ENCODE results near the gene MEMO1. TPM values are rescaled to one million over a fixed set of nuclear protein-coding genes. Genes with fewer than 3 reads are reported as not detected.

MEMO1 gene
- total RNA-seq, 2 experiments from 2014 or later, result 39.6 to 39.8 TPM

DNA sequence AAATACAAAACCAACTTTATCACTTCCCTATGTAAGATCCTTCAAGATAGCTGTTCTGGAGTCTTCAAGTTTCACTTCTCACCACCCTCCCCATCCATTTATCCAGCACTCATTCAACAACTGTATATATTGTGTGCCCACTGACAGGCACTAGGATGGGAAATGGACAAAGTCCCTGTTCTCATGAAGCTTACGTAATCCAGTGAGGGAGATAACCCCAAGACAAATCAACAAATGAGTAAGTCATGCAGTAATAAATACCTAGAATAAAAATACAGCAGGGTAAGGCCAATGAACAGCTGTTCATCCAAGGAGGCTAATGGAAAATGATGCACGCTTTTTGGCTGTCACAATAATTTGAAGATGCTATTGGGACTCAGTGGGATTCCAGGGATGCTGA lies 133.8 kb downstream of the MEMO1 start:
- Mint-ChIP-seq H3K9me3 (no peaks in the 10 kb centered on the region), H3K4me3 (no peak overlapping the region), H3K27me3 (no peaks in the 10 kb centered on the region), H3K4me1 (ENCODE audit: low read depth) (no peaks in the 10 kb centered on the region), H3K36me3 (ENCODE audit: low read depth) (peaks cover 25% of the 10 kb centered on the region), H3K27ac (no peak overlapping the region)
- Histone ChIP-seq H3K27ac (ENCODE audit: low read depth in 1 of 2, low read length in 2 of 2) (no peak overlapping the region), H3K27me3 (ENCODE audit: control insufficient read depth in 1 of 2, insufficient read depth in 2 of 2, low read length in 2 of 2) (no peaks in the 10 kb centered on the region), H3K9me3 (ENCODE audit: control insufficient read depth in 1 of 2, insufficient read depth in 1 of 2, low read length in 2 of 2) (no peaks in the 10 kb centered on the region), H3K4me1 (ENCODE audit: insufficient read depth, low read length) (no peaks in the 10 kb centered on the region), H3K36me3 (ENCODE audit: insufficient read depth, low read length) (peaks cover 13% of the 10 kb centered on the region), H3K4me3 (ENCODE audit: low read length) (no peak overlapping the region)
- ATAC-seq (ENCODE audit: poor library complexity) (no peak), DNase-seq (no peak)
- TF ChIP-seq, protein P1, sequence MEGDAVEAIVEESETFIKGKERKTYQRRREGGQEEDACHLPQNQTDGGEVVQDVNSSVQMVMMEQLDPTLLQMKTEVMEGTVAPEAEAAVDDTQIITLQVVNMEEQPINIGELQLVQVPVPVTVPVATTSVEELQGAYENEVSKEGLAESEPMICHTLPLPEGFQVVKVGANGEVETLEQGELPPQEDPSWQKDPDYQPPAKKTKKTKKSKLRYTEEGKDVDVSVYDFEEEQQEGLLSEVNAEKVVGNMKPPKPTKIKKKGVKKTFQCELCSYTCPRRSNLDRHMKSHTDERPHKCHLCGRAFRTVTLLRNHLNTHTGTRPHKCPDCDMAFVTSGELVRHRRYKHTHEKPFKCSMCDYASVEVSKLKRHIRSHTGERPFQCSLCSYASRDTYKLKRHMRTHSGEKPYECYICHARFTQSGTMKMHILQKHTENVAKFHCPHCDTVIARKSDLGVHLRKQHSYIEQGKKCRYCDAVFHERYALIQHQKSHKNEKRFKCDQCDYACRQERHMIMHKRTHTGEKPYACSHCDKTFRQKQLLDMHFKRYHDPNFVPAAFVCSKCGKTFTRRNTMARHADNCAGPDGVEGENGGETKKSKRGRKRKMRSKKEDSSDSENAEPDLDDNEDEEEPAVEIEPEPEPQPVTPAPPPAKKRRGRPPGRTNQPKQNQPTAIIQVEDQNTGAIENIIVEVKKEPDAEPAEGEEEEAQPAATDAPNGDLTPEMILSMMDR (IDR thresholded peaks at IDR 0.05), result no peak
- ChIA-PET CTCF (interaction anchor here (0.6 to 1.0 kb wide), 2 partner anchors 12 to 151 kb away, joined by 3 read pairs; no protein-coding TSS in a partner anchor), POLR2A (no interaction called here)
- intact Hi-C loops (cut with DNase I, micrococcal nuclease), result no loop called here

DNA sequence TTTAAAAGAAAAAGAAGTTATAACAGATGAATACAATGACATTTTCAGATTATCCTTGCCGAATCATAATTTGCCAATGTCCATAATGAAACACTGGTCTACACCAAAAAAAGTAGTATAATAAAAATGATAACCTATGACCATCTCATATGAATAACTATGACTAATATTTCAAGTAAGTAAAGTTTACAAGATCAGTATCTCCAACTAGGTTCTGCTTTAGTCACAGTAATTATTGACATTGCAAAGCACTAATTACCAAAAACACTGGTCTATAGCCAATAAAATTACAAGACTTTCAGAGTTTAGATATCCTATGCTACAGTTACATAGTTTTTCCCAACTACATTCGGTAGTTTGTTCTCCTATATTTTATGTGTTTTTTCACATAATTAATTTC lies 136.7 kb downstream of the MEMO1 start:
- Histone ChIP-seq H3K36me3 (ENCODE audit: insufficient read depth, low read length) (peaks cover 4% of the 10 kb centered on the region), H3K4me1 (ENCODE audit: insufficient read depth, low read length) (no peaks in the 10 kb centered on the region), H3K27me3 (ENCODE audit: control insufficient read depth in 1 of 2, insufficient read depth in 2 of 2, low read length in 2 of 2) (no peaks in the 10 kb centered on the region), H3K9me3 (ENCODE audit: control insufficient read depth in 1 of 2, insufficient read depth in 1 of 2, low read length in 2 of 2) (no peaks in the 10 kb centered on the region), H3K27ac (ENCODE audit: low read depth in 1 of 2, low read length in 2 of 2) (no peak overlapping the region), H3K4me3 (ENCODE audit: low read length) (no peak overlapping the region)
- intact Hi-C loops (cut with DNase I, micrococcal nuclease), result no loop called here
- no peak overlapping the region for H3K4me3 Mint-ChIP-seq
- H3K27me3 Mint-ChIP-seq, result no peaks in the 10 kb centered on the region
- DNase-seq (no peak), ATAC-seq (ENCODE audit: poor library complexity) (no peak)
- peaks cover 24% of the 10 kb centered on the region for H3K36me3 Mint-ChIP-seq (ENCODE audit: low read depth)
- TF ChIP-seq, protein P1 (IDR thresholded peaks at IDR 0.05), result no peak
- H3K27ac Mint-ChIP-seq, result no peak overlapping the region
- H3K4me1 Mint-ChIP-seq (ENCODE audit: low read depth), result no peaks in the 10 kb centered on the region
- ChIA-PET POLR2A (no interaction called here), CTCF (no interaction called here)
- no peaks in the 10 kb centered on the region for H3K9me3 Mint-ChIP-seq

DNA sequence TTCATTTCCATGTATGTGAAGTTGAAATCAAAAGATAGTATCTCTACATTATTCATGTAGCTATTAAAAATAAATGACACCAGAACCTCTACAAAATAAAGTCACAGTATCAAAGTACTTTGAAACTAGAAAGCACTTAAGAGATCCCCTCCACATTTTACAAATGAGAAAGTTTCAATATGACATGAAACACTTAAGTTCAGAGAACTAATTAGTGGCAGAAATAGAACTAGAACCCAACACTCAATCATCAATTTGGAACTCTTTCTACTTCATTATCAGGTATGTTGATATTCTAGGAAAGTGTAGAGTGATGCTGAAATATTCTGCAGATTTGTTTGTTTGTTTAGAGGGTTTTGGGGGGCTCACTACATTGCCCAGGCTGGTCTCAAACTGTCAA lies 145.6 kb downstream of the MEMO1 start:
- ChIA-PET CTCF (interaction anchor here (0.7 to 1.1 kb wide), 3 partner anchors 11 to 1773 kb away, joined by 3 to 5 read pairs (median 3); no protein-coding TSS in a partner anchor), POLR2A (no interaction called here)
- H3K4me3 ChIP-seq (ENCODE audit: low read length), result no peak overlapping the region
- no peaks in the 10 kb centered on the region for H3K4me1 ChIP-seq (ENCODE audit: insufficient read depth, low read length)
- DNase-seq (no peak), ATAC-seq (ENCODE audit: poor library complexity) (no peak)
- Mint-ChIP-seq H3K4me1 (ENCODE audit: low read depth) (no peaks in the 10 kb centered on the region), H3K36me3 (ENCODE audit: low read depth) (peaks cover 33% of the 10 kb centered on the region), H3K4me3 (no peak overlapping the region), H3K27me3 (no peaks in the 10 kb centered on the region), H3K9me3 (no peaks in the 10 kb centered on the region), H3K27ac (no peak overlapping the region)
- no peaks in the 10 kb centered on the region for H3K27me3 ChIP-seq (ENCODE audit: control insufficient read depth in 1 of 2, insufficient read depth in 2 of 2, low read length in 2 of 2)
- intact Hi-C loops (cut with DNase I, micrococcal nuclease), result no loop called here
- TF ChIP-seq, protein P1 (IDR thresholded peaks at IDR 0.05), result no peak
- no peaks in the 10 kb centered on the region for H3K9me3 ChIP-seq (ENCODE audit: control insufficient read depth in 1 of 2, insufficient read depth in 1 of 2, low read length in 2 of 2)
- H3K36me3 ChIP-seq (ENCODE audit: insufficient read depth, low read length), result peaks cover 22% of the 10 kb centered on the region
- H3K27ac ChIP-seq (ENCODE audit: low read depth in 1 of 2, low read length in 2 of 2), result no peak overlapping the region
